B cell (primary cell): ENCODE measurements around the gene DOHH. TPM values are rescaled to one million over a fixed set of nuclear protein-coding genes. Genes with fewer than 3 reads are reported as not detected.

Experiments used
- ATAC-seq: fragments of 200-7000 bp; cut with Tn5 transposase; one replicate; pipeline ENCODE4 v1.10.0; 2021; ENCODE audit warnings: low read depth, mild to moderate bottlenecking, moderate number of reproducible peaks, moderate library complexity
- CTCF ChIA-PET: fragments of 350-600 bp; sonication (Branson Sonifier 250); formaldehyde crosslinking; loops from one replicate; lab custom pipeline; 2021; ENCODE audit warnings: antibody characterized with exemption, inconsistent platforms; lab: Charles Lee
- POLR2A ChIA-PET: fragments of 350-600 bp; sonication (Branson Sonifier 250); formaldehyde crosslinking; loops from one replicate; lab custom pipeline; 2021; ENCODE audit warnings: antibody characterized with exemption; lab: Charles Lee
- DNase-seq: peaks from one replicate; pipeline ENCODE4 v3.0.0; 2013
- H2AFZ ChIP-seq: 2 replicates; pipeline ENCODE4 v1.6.1; 2012; ENCODE audit warnings: mild to moderate bottlenecking, low read depth, low read length; ENCODE audit not compliant: insufficient read depth, poor library complexity, severe bottlenecking
- H3K27ac ChIP-seq, 2 donors: 1 replicate in 1 of 2; 2 replicates in 1 of 2; pipeline ENCODE4 v1.5.1; 2012 to 2013; ENCODE audit warnings: low read length in 2 of 2, mild to moderate bottlenecking in 2 of 2, moderate library complexity in 1 of 2
- H3K27me3 ChIP-seq, 4 experiments: fragments of 200-600 bp in 1 of 4; sonication (generic) in 1 of 4; replicated peaks in 1 of 4; 1 replicate in 2 of 4; 2 replicates in 2 of 4; pipeline versions ENCODE4 v1.6.1 to v1.7.0; 2013 to 2016; ENCODE audit warnings: low read length in 3 of 4, mild to moderate bottlenecking in 2 of 4, mixed read lengths in 1 of 4, moderate library complexity in 1 of 4; ENCODE audit not compliant: insufficient read depth in 4 of 4, control insufficient read depth in 3 of 4; ENCODE audit errors: control extremely low read depth in 1 of 4
- H3K36me3 ChIP-seq, 2 experiments: replicated peaks in 1 of 2; 1 replicate in 1 of 2; 2 replicates in 1 of 2; pipeline versions ENCODE4 v1.6.1 to v1.7.1; 2013; ENCODE audit warnings: low read length in 1 of 2; ENCODE audit not compliant: insufficient read depth in 2 of 2, control insufficient read depth in 1 of 2; ENCODE audit errors: control extremely low read depth in 1 of 2, extremely low read depth in 1 of 2
- H3K4me1 ChIP-seq, 2 donors: fragments of 200-600 bp in 1 of 2; sonication (generic) in 1 of 2; 1 replicate in 1 of 2; 2 replicates in 1 of 2; pipeline versions ENCODE4 v1.5.1 to v1.6.1; 2013 to 2017; ENCODE audit warnings: low read length in 2 of 2; ENCODE audit not compliant: control insufficient read depth in 2 of 2, insufficient read depth in 2 of 2
- H3K4me2 ChIP-seq: replicated peaks from 2 replicates; pipeline ENCODE3; 2012; ENCODE audit warnings: mild to moderate bottlenecking, low read depth, low read length; ENCODE audit not compliant: poor library complexity, severe bottlenecking
- H3K4me3 ChIP-seq, 5 experiments: fragments of 200-600 bp in 1 of 5; sonication (generic) in 1 of 5; 1 replicate in 3 of 5; 2 replicates in 2 of 5; pipeline versions ENCODE4 v1.5.1 to v1.7.0; 2011 to 2016; ENCODE audit warnings: low read length in 4 of 5, mild to moderate bottlenecking in 4 of 5, low read depth in 2 of 5, control low read depth in 1 of 5, moderate library complexity in 1 of 5; ENCODE audit not compliant: insufficient read depth in 1 of 5; ENCODE audit errors: control extremely low read depth in 1 of 5, extremely low read depth in 1 of 5
- H3K79me2 ChIP-seq: fragments of 200-600 bp; sonication (generic); one replicate; pipeline ENCODE4 v1.6.0; 2016; ENCODE audit warnings: low read length; ENCODE audit not compliant: control insufficient read depth, insufficient read depth
- H3K9ac ChIP-seq: fragments of 200-600 bp; sonication (generic); 2 replicates; pipeline ENCODE4 v1.6.1; 2017; ENCODE audit warnings: mild to moderate bottlenecking, low read length, moderate library complexity
- H3K9me3 ChIP-seq, 3 donors: one replicate each; pipeline versions ENCODE4 v1.6.1 to v1.7.1; 2013; ENCODE audit warnings: low read length in 2 of 3; ENCODE audit not compliant: control insufficient read depth in 2 of 3, insufficient read depth in 1 of 3; ENCODE audit errors: control extremely low read depth in 1 of 3
- H4K20me1 ChIP-seq: 2 replicates; pipeline ENCODE4 v1.6.0; 2012; ENCODE audit warnings: mild to moderate bottlenecking, low read length; ENCODE audit not compliant: insufficient read depth, control insufficient read depth, poor library complexity, severe bottlenecking
- H3K27ac Mint-ChIP-seq: one replicate; pipeline ENCODE4 v1.8.0; 2021; ENCODE audit warnings: mixed read lengths
- H3K27me3 Mint-ChIP-seq: one replicate; pipeline ENCODE4 v1.8.0; 2021; ENCODE audit warnings: mixed read lengths
- H3K4me1 Mint-ChIP-seq: one replicate; pipeline ENCODE4 v1.8.0; 2021; ENCODE audit warnings: mixed read lengths
- H3K4me3 Mint-ChIP-seq: one replicate; pipeline ENCODE4 v1.8.0; 2021; ENCODE audit warnings: mixed read lengths
- H3K9me3 Mint-ChIP-seq: one replicate; pipeline ENCODE4 v1.8.0; 2022; ENCODE audit warnings: mixed read lengths; ENCODE audit not compliant: insufficient read depth
- CTCF ChIP-seq: fragments of 200-600 bp; IDR thresholded peaks from one replicate; pipeline ENCODE4 v1.8.0; 2022; ENCODE audit warnings: antibody characterized with exemption, mild to moderate bottlenecking
- EZH2 ChIP-seq: IDR thresholded peaks from 2 replicates; pipeline ENCODE4 v1.6.1; 2012; ENCODE audit warnings: borderline replicate concordance, low read depth, mild to moderate bottlenecking, moderate library complexity, low read length; ENCODE audit not compliant: insufficient read depth, poor library complexity, severe bottlenecking
- WGBS: methylation state at CpG from one replicate; pipeline ENCODE4 v1.1.5; 2013; ENCODE audit warnings: missing lambda C conversion rate; ENCODE audit not compliant: insufficient coverage; 5-methylcytosine and 5-hydroxymethylcytosine counted together
- intact Hi-C: fragments of 100-400 bp; cut with micrococcal nuclease; formaldehyde crosslinking; loops from one replicate; pipeline ENCODE4 v1.10.0; 2022
- polyA plus RNA-seq: library from polyadenylated mRNA; depleted of rRNA; stranded (reverse); fragments of >200 nt; gene quantifications from 2 replicates; pipeline ENCODE4 v1.2.3, GENCODE V29; 2012
- total RNA-seq, 2 donors: library from RNA; stranded (reverse); fragments of 120-200 nt in 1 of 2; gene quantifications; 1 replicate in 1 of 2; 2 replicates in 1 of 2; pipeline versions ENCODE4 v1.2.3 to v1.2.4, GENCODE V29; 2013 to 2022

Gene DOHH
- total and polyA plus RNA-seq, 2 donors (not counting 1 experiment from before 2014, with no cell fraction given), result 6.6 to 8.6 TPM

DNA sequence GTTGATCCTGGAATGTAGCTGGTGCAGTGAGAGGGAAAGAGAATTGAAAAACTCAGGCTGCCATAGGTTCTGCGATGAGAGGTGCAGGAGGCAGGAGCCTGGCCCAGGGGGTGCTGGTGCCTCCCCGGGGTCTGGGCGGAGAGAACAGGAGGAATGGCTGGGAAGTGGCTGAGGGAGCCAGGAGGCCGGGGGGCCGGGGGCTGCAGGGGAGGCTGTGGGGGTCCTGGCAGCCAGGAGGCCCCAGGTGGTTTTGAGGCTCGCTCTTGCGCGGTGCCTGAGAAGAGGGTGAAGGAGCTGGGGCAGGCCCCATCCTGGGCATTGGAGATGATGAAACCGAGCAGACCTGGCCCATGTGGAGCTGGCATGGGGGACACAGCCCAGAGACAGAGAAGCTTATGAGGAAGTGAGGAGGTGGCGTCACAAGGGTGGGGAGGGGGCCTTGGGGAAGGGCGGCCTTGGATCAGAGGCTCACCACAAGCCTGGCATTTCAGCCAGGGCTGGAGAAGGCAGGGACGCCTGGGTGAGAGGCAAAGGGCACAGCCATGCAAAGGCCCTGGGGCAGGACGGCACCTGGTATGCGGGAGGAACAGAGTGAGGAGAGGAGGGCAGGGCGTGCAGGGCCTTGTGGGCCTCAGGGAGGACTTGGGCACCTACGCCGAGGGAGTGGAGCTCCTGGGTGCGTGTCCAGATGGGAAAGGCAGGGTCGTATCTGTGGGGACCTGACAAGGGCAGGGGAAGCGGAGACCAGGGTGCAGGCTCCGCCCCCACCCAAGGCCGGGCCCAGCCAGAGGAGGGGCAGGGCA is 37.2 kb upstream of the DOHH start:
- WGBS, result 90% methylated on average over 21 of the region's 22 CpGs
- TF ChIP-seq CTCF (no peak), EZH2 (no peak)
- Histone ChIP-seq H3K36me3 (peaks cover 0 to 27% of the 10 kb centered on the region in 2 experiments), H3K27me3 (no peaks in the 10 kb centered on the region), H3K27ac (no peak overlapping the region), H3K9ac (no peak overlapping the region), H3K9me3 (peaks cover 0 to 8% (median 0%) of the 10 kb centered on the region in 3 donors), H3K4me1 (no peaks in the 10 kb centered on the region), H4K20me1 (peaks cover 15% of the 10 kb centered on the region), H3K79me2 (no peaks in the 10 kb centered on the region), H2AFZ (no peak overlapping the region), H3K4me2 (no peak overlapping the region), H3K4me3 (no peak overlapping the region)
- DNase-seq (peak; percentile 31), ATAC-seq (no peak)
- intact Hi-C loops, result no loop called here
- Mint-ChIP-seq H3K4me3 (no peak overlapping the region), H3K9me3 (no peaks in the 10 kb centered on the region), H3K4me1 (no peaks in the 10 kb centered on the region), H3K27ac (no peak overlapping the region), H3K27me3 (no peaks in the 10 kb centered on the region)
- CTCF ChIA-PET, result interaction anchor here (1.5 kb wide), 1 partner anchor 9 kb away, joined by 3 read pairs; no protein-coding TSS in a partner anchor
- POLR2A ChIA-PET, result no interaction called here

DNA sequence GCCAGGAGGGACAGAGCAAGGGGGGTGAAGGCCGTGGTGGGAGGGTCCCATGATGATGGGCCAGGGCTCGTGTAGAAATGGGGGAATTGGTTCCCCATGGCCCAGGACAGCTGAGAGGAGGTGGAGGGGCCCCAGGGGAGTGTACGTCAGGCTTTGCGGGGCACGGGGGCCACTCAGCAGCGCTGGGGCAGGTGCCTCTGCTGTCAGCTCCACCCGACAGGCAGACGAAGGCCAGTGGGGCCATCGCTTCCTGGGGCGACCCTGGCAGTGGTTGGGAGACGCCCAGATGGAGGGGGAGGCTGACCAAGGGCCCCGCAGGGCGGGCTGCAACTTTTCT is 36.6 kb upstream of the DOHH start:
- H3K36me3 ChIP-seq, result peaks cover 0 to 33% of the 10 kb centered on the region in 2 experiments
- no peak overlapping the region for H3K27ac ChIP-seq
- peaks cover 15% of the 10 kb centered on the region for H4K20me1 ChIP-seq
- H3K27me3 ChIP-seq, result no peaks in the 10 kb centered on the region
- no peak for ATAC-seq
- Mint-ChIP-seq H3K9me3 (no peaks in the 10 kb centered on the region), H3K27ac (no peak overlapping the region), H3K4me3 (no peak overlapping the region), H3K4me1 (no peaks in the 10 kb centered on the region), H3K27me3 (no peaks in the 10 kb centered on the region)
- H3K9ac ChIP-seq, result no peak overlapping the region
- POLR2A ChIA-PET, result no interaction called here
- WGBS, result 79% methylated on average over 13 of the region's 13 CpGs
- CTCF ChIA-PET, result interaction anchor here (1.5 kb wide), 1 partner anchor 9 kb away, joined by 3 read pairs; no protein-coding TSS in a partner anchor
- no peak overlapping the region for H3K4me3 ChIP-seq
- intact Hi-C loops, result no loop called here
- DNase-seq, result no peak
- H2AFZ ChIP-seq, result no peak overlapping the region
- H3K79me2 ChIP-seq, result no peaks in the 10 kb centered on the region
- no peak overlapping the region for H3K4me2 ChIP-seq
- peaks cover 0 to 8% (median 0%) of the 10 kb centered on the region in 3 donors for H3K9me3 ChIP-seq
- TF ChIP-seq CTCF (no peak), EZH2 (no peak)
- no peaks in the 10 kb centered on the region for H3K4me1 ChIP-seq
